PC-9 (cell line): Measurements from ENCODE around the gene MINDY1. TPM values are rescaled to one million over a fixed set of nuclear protein-coding genes. Genes with fewer than 3 reads are reported as not detected.

Experiments used
- BruUV-seq: library from RNA; stranded (reverse); fragments of 400-500 nt; replicated peaks from 2 replicates; lab custom pipeline; 2021; lab: Mats Ljungman, UMichigan
- CTCF ChIA-PET: fragments of 300-600 bp; sonication (Branson Sonifier 250); formaldehyde crosslinking; loops from one replicate; lab custom pipeline; 2022; ENCODE audit warnings: antibody characterized with exemption; lab: Charles Lee
- POLR2A ChIA-PET: fragments of 300-600 bp; sonication (Branson Sonifier 250); formaldehyde crosslinking; loops from one replicate; lab custom pipeline; 2022; ENCODE audit warnings: antibody characterized with exemption; ENCODE audit not compliant: unreplicated experiment; lab: Charles Lee
- DNase-seq, 2 experiments: peaks; one replicate each; pipeline versions ENCODE4 v3.0.0 to v3.0.0-alpha.2; 2015 to 2022; ENCODE audit warnings: mixed read lengths in 1 of 2
- H2AFZ ChIP-seq: fragments of 200-600 bp; sonication (generic); 2 replicates; pipeline ENCODE4 v1.8.1; 2017; ENCODE audit warnings: antibody characterized with exemption
- H3F3A ChIP-seq: fragments of 200-600 bp; sonication (generic); 2 replicates; pipeline ENCODE4 v1.8.1; 2017; ENCODE audit warnings: antibody characterized with exemption, mild to moderate bottlenecking, low read depth; ENCODE audit not compliant: insufficient read depth
- H3K27ac ChIP-seq: fragments of 200-600 bp; sonication (generic); 2 replicates; pipeline ENCODE4 v1.6.1; 2016; ENCODE audit warnings: mixed run types
- H3K27me3 ChIP-seq: fragments of 200-600 bp; sonication (generic); 2 replicates; pipeline ENCODE4 v1.6.1; 2016; ENCODE audit warnings: low read depth, mixed run types; ENCODE audit not compliant: insufficient read depth
- H3K36me3 ChIP-seq: fragments of 200-600 bp; sonication (generic); 2 replicates; pipeline ENCODE4 v1.6.1; 2016; ENCODE audit warnings: low read depth, mixed run types
- H3K4me1 ChIP-seq: fragments of 200-600 bp; sonication (generic); replicated peaks from 2 replicates; pipeline ENCODE4 v1.6.1; 2016; ENCODE audit warnings: mixed run types; ENCODE audit not compliant: insufficient read depth
- H3K4me2 ChIP-seq: fragments of 200-600 bp; sonication (generic); 2 replicates; pipeline ENCODE4 v1.6.1; 2017; ENCODE audit warnings: mixed run types
- H3K4me3 ChIP-seq: fragments of 200-600 bp; sonication (generic); 2 replicates; pipeline ENCODE4 v1.6.1; 2016; ENCODE audit warnings: mixed run types
- H3K79me2 ChIP-seq: fragments of 200-600 bp; sonication (generic); 2 replicates; pipeline ENCODE4 v1.6.1; 2017; ENCODE audit warnings: low read depth, mixed run types
- H3K9me2 ChIP-seq: fragments of 200-600 bp; sonication (generic); 2 replicates; pipeline ENCODE4 v1.8.1; 2017; ENCODE audit warnings: mild to moderate bottlenecking; ENCODE audit not compliant: insufficient read depth
- H3K9me3 ChIP-seq: fragments of 200-600 bp; sonication (generic); 2 replicates; pipeline ENCODE4 v1.8.1; 2016; ENCODE audit warnings: low read depth; ENCODE audit not compliant: insufficient read depth
- H4K20me1 ChIP-seq: fragments of 200-600 bp; sonication (generic); 2 replicates; pipeline ENCODE4 v1.8.1; 2017; ENCODE audit not compliant: insufficient read depth
- CTCF ChIP-seq: fragments of 200-600 bp; sonication (generic); conservative IDR thresholded peaks from 2 replicates; pipeline ENCODE4 v1.6.1; 2017; ENCODE audit warnings: mixed run types, antibody characterized with exemption, mild to moderate bottlenecking, moderate library complexity
- EZH2 ChIP-seq: fragments of 200-600 bp; sonication (generic); IDR thresholded peaks from 2 replicates; pipeline ENCODE4 v1.8.0; 2017; ENCODE audit warnings: antibody characterized with exemption, low read depth
- intact Hi-C: fragments of 100-400 bp; cut with micrococcal nuclease; formaldehyde crosslinking; loops from one replicate; pipeline ENCODE4 v1.10.0; 2022; ENCODE audit not compliant: unreplicated experiment
- total RNA-seq: library from RNA; stranded (reverse); gene quantifications from 2 replicates; pipeline ENCODE4 v1.2.3, GENCODE V29; 2021

Gene MINDY1
- total RNA-seq, 1 experiment from 2014 or later: 17.6 TPM

- H4K20me1 ChIP-seq: 0 out of 2 replicates have a peak, but pooled peaks cover 8% of the 10 kb centered on the region
- H3F3A ChIP-seq: peaks cover 49% of the 10 kb centered on the region
- peaks cover 82% of the 10 kb centered on the region for H3K4me1 ChIP-seq
- DNase-seq: no peak
- no peak overlapping the region for H2AFZ ChIP-seq
- no peaks in the 10 kb centered on the region for H3K9me3 ChIP-seq
- intact Hi-C loops: loop anchor here (2.0 to 10.0 kb wide), 5 partner anchors 82 to 722 kb away; partner anchors contain the start of genes ARNT, CA14, CDC42SE1 and ENSA
- peak overlapping the region; percentile 73 for H3K4me2 ChIP-seq
- H3K36me3 ChIP-seq: 0 out of 2 replicates have a peak, but pooled peaks cover 3% of the 10 kb centered on the region
- peak overlapping the region; percentile 71 for H3K27ac ChIP-seq
- H3K79me2 ChIP-seq: peaks cover 27% of the 10 kb centered on the region
- no peaks in the 10 kb centered on the region for H3K27me3 ChIP-seq
- POLR2A ChIA-PET: interaction anchor here (0.6 kb wide), 2 partner anchors 18 kb away, joined by 6 to 11 read pairs; no protein-coding TSS in a partner anchor
- H3K9me2 ChIP-seq: no peaks in the 10 kb centered on the region
- no TSS peak for BruUV-seq
- TF ChIP-seq EZH2 (no peak), CTCF (no peak)
- CTCF ChIA-PET: interaction anchor here (0.9 kb wide), 1 partner anchor 20 kb away, joined by 3 read pairs; no protein-coding TSS in a partner anchor
- H3K4me3 ChIP-seq: no peak overlapping the region
Observed at GRCh38 chr1:150976401-150976821, 30.3 kb downstream of the MINDY1 start.

- H3K4me1 ChIP-seq: peaks cover 70% of the 10 kb centered on the region
- no peaks in the 10 kb centered on the region for H3K9me2 ChIP-seq
- H3K27me3 ChIP-seq: no peaks in the 10 kb centered on the region
- POLR2A ChIA-PET: interaction anchor here (0.6 to 0.8 kb wide), 4 partner anchors 277 to 489 kb away, joined by 8 to 11 read pairs (median 10); no protein-coding TSS in a partner anchor
- 0 out of 2 replicates have a peak, but pooled peaks cover 3% of the 10 kb centered on the region for H3K36me3 ChIP-seq
- no peak within 1 kb of the TSS for H3K27ac ChIP-seq
- CTCF ChIA-PET: interaction anchor here (0.6 kb wide), 1 partner anchor 27 kb away, joined by 5 read pairs; no protein-coding TSS in a partner anchor
- H3K79me2 ChIP-seq: peaks cover 43% of the 10 kb centered on the region
- TF ChIP-seq CTCF (no peak), EZH2 (no peak)
- 0 out of 2 replicates have a peak, but pooled peaks cover 8% of the 10 kb centered on the region for H4K20me1 ChIP-seq
- H3F3A ChIP-seq: peaks cover 33% of the 10 kb centered on the region; the same call in 1 of the 2 replicates
- peak in 1 of 2 experiments; percentile 79 for DNase-seq
- intact Hi-C loops: loop anchor here (5.0 to 10.0 kb wide), 4 partner anchors 98 to 720 kb away; partner anchors contain the start of genes ARNT, CA14 and ENSA
- peak within 1 kb of the TSS; percentile 99 for H3K4me2 ChIP-seq
- peak within 1 kb of the TSS; percentile 93 for H3K4me3 ChIP-seq
- no peaks in the 10 kb centered on the region for H3K9me3 ChIP-seq
- H2AFZ ChIP-seq: peak within 1 kb of the TSS; percentile 84
- BruUV-seq: no TSS peak
Observed at GRCh38 chr1:150974580-150975478, 31.9 kb downstream of the MINDY1 start, which contains the start of gene CERS2. CERS2 (minus strand) TSS chr1:150974835; CDS start chr1:150969090, 5,745 bp downstream.
